ENCODE data around the gene MAP1B.

DNA sequence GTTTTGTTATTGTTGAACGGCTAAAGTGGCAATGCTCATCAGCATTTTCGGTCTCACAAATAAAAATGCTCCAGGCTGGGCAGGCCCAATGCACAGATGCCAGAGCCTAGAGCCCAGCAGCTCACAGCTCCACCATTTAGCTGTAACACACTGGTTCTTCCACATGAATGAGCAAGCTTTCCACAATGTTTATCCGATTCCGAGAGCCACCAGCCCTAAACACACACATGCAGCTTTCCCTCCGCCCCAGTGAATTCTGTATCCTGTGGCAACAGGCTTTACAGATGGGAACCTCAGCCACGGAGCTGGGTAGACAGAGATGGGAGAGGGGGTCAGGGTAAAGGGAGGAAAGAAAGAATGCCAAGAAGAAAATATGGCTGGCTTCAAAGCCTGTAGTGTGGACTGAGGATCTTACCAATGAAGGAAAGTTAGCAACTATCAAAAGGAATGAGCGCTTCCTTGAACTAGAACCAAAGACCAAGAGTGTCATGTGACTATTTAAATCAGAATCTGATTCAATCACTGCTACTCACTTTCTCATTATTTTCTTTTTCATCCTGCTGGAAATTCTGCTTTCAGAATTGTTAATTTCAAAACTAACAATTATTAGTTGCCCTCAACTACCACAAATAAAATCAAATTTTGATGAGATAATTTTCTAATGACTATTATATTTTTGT, 135.7 kb downstream of the MAP1B start:
- TF ChIP-seq, protein P1, sequence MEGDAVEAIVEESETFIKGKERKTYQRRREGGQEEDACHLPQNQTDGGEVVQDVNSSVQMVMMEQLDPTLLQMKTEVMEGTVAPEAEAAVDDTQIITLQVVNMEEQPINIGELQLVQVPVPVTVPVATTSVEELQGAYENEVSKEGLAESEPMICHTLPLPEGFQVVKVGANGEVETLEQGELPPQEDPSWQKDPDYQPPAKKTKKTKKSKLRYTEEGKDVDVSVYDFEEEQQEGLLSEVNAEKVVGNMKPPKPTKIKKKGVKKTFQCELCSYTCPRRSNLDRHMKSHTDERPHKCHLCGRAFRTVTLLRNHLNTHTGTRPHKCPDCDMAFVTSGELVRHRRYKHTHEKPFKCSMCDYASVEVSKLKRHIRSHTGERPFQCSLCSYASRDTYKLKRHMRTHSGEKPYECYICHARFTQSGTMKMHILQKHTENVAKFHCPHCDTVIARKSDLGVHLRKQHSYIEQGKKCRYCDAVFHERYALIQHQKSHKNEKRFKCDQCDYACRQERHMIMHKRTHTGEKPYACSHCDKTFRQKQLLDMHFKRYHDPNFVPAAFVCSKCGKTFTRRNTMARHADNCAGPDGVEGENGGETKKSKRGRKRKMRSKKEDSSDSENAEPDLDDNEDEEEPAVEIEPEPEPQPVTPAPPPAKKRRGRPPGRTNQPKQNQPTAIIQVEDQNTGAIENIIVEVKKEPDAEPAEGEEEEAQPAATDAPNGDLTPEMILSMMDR (IDR thresholded peaks at IDR 0.05 in 8 of 11, conservative IDR thresholded peaks at IDR 0.05 in 3 of 11): no peak
- no peak for TF ChIP-seq POLR2AphosphoS5 (IDR thresholded peaks at IDR 0.05)
- no peak for TF ChIP-seq POLR2A (IDR thresholded peaks at IDR 0.05)
